Measurements from ENCODE around the gene TFR2.

TFR2 gene

DNA sequence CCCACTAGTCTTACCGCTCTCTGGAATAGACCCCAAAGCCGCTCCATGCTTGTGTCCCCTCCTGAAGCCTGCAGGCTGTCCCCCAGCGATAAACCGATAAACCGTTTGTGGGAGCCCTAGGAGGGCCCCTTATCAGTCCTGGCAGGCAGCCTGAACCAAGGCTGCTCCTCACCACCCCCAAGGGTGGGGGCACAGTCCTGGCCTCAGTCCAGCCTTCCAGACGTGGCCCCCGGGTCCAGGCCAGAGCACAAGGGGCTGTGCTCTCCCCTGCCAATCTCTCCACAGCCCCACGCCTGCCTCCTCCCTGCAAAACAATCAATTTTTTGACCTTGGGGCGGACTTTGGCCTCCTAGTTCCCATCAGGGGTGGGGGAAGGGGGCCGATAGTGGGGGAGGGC lies at the start of gene TFR2:
Gene TFR2, minus strand, starts transcription at position 90 of the 397 bp plus-strand sequence. Its CDS starts 43 bp downstream, at position 47.
- H3K27ac ChIP-seq = no peak within 1 kb of the TSS
- TF ChIP-seq, protein P1, sequence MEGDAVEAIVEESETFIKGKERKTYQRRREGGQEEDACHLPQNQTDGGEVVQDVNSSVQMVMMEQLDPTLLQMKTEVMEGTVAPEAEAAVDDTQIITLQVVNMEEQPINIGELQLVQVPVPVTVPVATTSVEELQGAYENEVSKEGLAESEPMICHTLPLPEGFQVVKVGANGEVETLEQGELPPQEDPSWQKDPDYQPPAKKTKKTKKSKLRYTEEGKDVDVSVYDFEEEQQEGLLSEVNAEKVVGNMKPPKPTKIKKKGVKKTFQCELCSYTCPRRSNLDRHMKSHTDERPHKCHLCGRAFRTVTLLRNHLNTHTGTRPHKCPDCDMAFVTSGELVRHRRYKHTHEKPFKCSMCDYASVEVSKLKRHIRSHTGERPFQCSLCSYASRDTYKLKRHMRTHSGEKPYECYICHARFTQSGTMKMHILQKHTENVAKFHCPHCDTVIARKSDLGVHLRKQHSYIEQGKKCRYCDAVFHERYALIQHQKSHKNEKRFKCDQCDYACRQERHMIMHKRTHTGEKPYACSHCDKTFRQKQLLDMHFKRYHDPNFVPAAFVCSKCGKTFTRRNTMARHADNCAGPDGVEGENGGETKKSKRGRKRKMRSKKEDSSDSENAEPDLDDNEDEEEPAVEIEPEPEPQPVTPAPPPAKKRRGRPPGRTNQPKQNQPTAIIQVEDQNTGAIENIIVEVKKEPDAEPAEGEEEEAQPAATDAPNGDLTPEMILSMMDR (conservative IDR thresholded peaks at IDR 0.05) = no peak
- TF ChIP-seq ZFX (IDR thresholded peaks at IDR 0.05) = no peak

DNA sequence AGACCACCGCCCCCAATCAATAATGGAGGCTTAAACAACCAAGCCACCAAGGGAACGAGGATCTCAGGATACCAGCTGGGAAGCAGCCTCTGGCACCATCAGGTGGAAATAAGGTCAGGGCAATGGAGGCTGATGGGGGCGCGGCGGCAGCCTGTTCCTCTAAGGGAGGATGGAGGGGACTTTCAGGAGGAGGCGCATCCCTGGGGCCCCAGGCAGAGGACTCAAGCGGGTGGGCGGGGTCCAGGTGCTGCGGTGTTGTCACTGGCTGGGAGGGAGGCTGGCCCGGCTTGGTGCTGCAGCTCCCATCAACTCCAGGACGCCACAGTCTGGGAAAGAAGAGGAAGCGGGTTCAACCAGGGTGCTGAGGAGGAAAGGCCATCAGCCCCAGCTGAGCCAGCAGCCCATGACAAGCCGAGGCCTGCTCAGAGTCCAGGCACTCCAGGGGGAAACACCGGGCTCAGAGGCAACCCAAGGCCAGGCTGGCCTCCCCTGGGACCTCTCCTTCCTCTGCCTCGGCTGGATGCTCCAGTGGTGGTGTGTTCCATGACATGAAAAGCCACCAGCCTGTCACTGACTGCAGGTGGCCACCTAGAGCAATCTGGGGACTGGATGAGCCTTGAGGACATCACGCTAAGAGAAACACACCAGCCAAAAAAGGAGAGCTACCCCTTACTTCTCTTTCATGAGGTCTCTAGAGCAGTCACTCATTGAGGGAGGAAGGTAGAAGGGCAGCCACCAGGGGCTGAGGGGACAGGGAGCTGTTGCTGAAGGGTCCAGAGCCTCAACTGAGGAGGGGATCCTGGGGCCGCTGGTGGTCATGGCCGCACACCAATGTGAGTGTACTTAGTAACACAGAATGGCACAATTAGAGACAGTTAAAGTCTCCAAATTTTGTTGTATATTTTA lies 48.1 kb upstream of the TFR2 start:
- TF ChIP-seq, protein P1 (conservative IDR thresholded peaks at IDR 0.05) = no peak
- H3K27ac ChIP-seq = no peak overlapping the region

DNA sequence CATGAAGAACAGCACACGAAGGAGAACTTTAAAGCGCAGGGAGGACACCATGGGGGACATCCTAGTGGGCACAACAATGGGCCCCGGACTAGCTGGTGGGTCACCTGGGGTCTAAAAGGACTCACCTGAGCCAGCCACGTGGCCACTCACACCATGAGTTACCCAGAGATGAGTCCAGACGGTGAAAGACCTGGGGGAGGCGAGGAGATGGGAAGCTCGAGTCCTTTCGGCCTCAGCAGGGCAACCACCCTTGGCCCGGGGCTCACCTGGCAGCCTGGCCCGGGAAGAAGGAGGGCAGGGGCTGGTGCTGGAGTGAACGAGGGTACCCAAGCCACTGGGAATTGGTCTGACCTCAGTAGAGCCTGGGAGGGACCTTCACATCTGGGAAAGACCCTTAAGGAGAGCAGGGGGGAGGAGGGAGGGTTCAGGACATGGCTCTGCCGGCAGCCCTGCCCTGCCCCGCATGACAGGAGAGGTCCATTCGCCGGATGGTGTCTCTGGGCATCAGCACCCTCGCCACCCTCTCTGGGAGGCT lies 47.0 kb upstream of the TFR2 start:
- TF ChIP-seq, protein P1 (conservative IDR thresholded peaks at IDR 0.05) = no peak
- TF ChIP-seq ZFX (IDR thresholded peaks at IDR 0.05) = no peak

DNA sequence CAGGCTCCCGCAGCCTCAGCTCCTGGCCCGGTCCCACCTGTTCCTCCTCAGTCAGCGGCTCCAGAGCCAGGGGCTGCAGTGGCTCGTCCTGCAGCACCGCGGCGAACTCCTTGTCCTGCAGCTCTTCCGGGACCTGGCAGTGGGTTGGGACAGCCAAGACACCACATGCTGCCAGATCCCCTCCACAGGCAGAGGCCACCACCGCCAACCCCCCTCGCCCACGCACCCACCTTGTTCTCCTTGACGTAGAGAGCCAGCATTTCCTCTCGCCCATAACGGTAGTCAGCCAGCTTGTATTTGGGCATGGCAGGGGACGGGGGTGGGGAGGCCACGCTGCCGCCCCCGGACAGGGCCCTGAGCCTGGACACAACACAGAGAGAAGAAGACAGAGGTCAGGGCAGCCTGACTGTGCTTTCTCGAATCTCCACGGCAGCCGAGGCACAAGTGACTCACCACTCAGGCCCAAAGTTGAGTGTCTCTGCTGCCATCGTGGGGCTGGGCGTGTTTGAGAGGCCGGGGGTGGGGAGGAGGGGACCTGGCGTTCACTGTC lies 46.5 kb upstream of the TFR2 start:
- TF ChIP-seq ZFX (IDR thresholded peaks at IDR 0.05) = no peak
- TF ChIP-seq, protein P1 (conservative IDR thresholded peaks at IDR 0.05) = no peak
- no peak overlapping the region for H3K27ac ChIP-seq

More for the DNA sequence above, 47.0 kb upstream of the TFR2 start:
- H3K27ac ChIP-seq = no peak overlapping the region

DNA sequence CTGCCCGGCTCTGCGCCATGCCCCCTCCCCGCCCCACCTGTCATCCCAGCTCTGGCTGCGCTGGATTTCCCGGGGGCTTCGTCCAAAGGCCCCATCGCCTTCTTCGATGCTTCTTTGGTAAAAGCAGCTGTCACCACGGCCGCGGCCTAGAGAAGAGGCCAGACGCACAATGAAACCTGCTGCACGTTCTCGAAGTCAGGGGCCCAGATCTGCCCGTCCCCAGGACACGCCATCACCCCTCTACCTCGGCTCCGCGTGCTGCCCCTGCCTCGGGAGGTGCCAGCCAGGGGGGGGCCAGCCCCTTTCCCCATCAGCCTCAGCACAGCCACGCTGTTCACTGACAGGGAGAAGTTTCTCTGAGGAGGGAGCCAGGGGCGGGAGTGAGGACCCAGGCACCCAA lies 45.9 kb upstream of the TFR2 start:
- H3K27ac ChIP-seq = no peak overlapping the region
- TF ChIP-seq, protein P1 (conservative IDR thresholded peaks at IDR 0.05) = no peak
- TF ChIP-seq ZFX (IDR thresholded peaks at IDR 0.05) = no peak

DNA sequence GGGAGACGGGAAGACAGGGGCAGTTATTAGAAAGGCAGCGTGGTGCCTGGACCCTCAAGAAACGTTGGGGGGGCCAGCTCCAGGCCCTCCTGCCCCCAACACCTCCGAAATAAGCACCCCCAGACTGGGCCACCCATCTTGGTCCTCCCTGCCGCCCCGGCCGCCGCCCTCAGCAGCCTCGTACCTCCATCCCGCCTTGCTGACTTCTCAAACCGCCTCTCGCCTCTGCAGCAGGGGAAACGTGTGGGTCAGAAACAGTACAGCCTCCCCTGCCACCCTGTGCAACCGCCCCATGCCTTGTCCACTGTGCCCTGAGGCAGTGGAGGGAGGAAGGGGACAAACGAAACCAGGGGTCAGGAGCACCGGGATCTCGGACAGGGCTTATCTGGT lies 45.5 kb upstream of the TFR2 start:
- no peak overlapping the region for H3K27ac ChIP-seq
- TF ChIP-seq, protein P1 (conservative IDR thresholded peaks at IDR 0.05) = no peak
- TF ChIP-seq ZFX (IDR thresholded peaks at IDR 0.05) = no peak

DNA sequence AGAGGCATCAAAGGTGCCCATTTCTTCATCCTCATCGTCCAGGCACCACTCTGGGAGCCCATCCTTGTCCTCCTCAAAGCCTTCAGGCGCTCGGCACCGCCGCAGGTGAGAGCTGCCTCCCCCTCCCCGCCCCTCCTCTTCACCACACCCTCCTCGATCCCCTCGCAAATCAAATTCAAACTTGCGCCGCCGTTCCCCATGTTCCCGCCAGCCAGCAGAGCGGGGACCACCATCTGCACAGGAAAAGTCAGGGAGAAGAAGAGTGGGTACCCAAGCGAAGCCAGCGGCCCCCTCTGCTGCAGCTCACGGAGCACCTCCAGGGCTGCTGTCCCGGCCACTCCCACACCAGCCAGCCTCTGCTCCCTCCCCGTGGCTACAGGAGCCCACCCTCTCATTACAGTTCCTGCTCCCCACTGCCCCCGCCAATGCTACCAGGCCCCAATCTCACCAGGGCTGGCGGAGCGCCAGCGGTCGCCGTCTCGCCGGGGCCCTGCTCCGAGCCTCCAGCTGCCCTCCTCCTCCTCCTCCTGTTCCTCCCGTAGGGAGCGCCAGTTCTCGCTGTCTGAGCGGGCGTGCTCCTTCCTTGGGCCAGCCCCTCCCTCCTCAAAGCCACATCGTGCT lies 45.0 kb upstream of the TFR2 start:
- TF ChIP-seq, protein P1 (conservative IDR thresholded peaks at IDR 0.05) = no peak
- TF ChIP-seq ZFX (IDR thresholded peaks at IDR 0.05) = no peak
- no peak overlapping the region for H3K27ac ChIP-seq

Data from C4-2B (cell line).